Activated CD4-positive, alpha-beta memory T cell treated with anti-CD3 and anti-CD28 coated beads, Interleukin-2, amount 10 ng/mL, durations not matched to agents 7 days and 5 days (primary cell): ENCODE data around the gene PDP2. TPM values are rescaled to one million over a fixed set of nuclear protein-coding genes. Genes with fewer than 3 reads are reported as not detected.
"Not testable (repeated sequence)": the region's sequence is repeated elsewhere in the genome, so short reads cannot be mapped to it uniquely, and the experiment has no call there.

ENCODE experiments used
- CTCF ChIA-PET: fragments of 350-600 bp; sonication (Branson Sonifier 250); formaldehyde crosslinking; loops from one replicate; lab custom pipeline; 2021; ENCODE audit warnings: antibody characterized with exemption, inconsistent platforms; lab: Charles Lee
- POLR2A ChIA-PET: fragments of 350-600 bp; sonication (Branson Sonifier 250); formaldehyde crosslinking; loops from one replicate; lab custom pipeline; 2021; ENCODE audit warnings: antibody characterized with exemption; lab: Charles Lee
- DNase-seq: peaks from one replicate; pipeline ENCODE4 v3.0.0-alpha.2; 2020
- H3K27ac Mint-ChIP-seq: one replicate; pipeline ENCODE4 v1.8.0; 2021; ENCODE audit warnings: mild to moderate bottlenecking, mixed read lengths
- H3K27me3 Mint-ChIP-seq: one replicate; pipeline ENCODE4 v1.8.0; 2021; ENCODE audit warnings: mixed read lengths
- H3K36me3 Mint-ChIP-seq: one replicate; pipeline ENCODE4 v1.8.0; 2021; ENCODE audit warnings: low read depth, mixed read lengths
- H3K4me1 Mint-ChIP-seq: one replicate; pipeline ENCODE4 v1.8.0; 2021; ENCODE audit warnings: mixed read lengths
- H3K4me3 Mint-ChIP-seq: one replicate; pipeline ENCODE4 v1.8.0; 2021; ENCODE audit warnings: mild to moderate bottlenecking, mixed read lengths
- H3K9me3 Mint-ChIP-seq: one replicate; pipeline ENCODE4 v1.8.0; 2021; ENCODE audit warnings: mixed read lengths
- total RNA-seq, 2 experiments: library from RNA; stranded (reverse); gene quantifications; one replicate each; pipeline ENCODE4 v1.2.3, GENCODE V29; 2021

The PDP2 gene
- total RNA-seq, 2 experiments from 2014 or later, result 30.7 to 33.9 TPM

DNA sequence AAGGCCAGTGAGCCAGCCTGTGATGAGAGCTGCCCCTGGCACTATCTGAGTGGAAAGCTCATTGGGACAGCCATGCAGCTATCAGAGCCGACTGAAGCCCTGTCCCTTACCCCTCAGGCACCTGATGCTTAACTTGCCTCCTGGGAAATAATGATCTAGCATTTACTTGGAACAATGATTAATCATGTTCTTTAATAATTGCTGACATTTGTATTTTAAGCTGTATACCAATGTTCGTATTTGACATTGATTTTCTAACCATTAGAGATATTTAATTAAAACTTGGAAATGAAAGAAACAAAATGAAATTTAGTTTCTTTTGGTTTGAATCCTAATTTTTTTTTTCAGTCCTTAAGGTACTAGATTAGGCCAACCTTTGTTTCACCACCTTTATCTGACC lies 10.5 kb downstream of the PDP2 start:
- ChIA-PET POLR2A (interaction anchor here (0.5 to 2.0 kb wide), 3 partner anchors 10 to 467 kb away, joined by 3 to 6 read pairs (median 3); no protein-coding TSS in a partner anchor), CTCF (interaction anchor here (1.0 to 2.0 kb wide), 4 partner anchors 9 to 60 kb away, joined by 6 to 10 read pairs (median 9); partner anchors contain the start of gene NAE1)
- Mint-ChIP-seq H3K4me1 (peaks cover 42% of the 10 kb centered on the region), H3K27me3 (no peaks in the 10 kb centered on the region), H3K4me3 (no peak overlapping the region), H3K36me3 (peaks cover 22% of the 10 kb centered on the region), H3K27ac (no peak overlapping the region), H3K9me3 (no peaks in the 10 kb centered on the region)
- no peak for DNase-seq

GRCh38 chr16:66891360-66891759 lies 11.0 kb downstream of the PDP2 start:
- Mint-ChIP-seq H3K4me3 (no peak overlapping the region), H3K36me3 (peaks cover 21% of the 10 kb centered on the region), H3K9me3 (no peaks in the 10 kb centered on the region), H3K27me3 (no peaks in the 10 kb centered on the region), H3K27ac (no peak overlapping the region), H3K4me1 (peaks cover 43% of the 10 kb centered on the region)
- POLR2A ChIA-PET, result interaction anchor here (1.0 to 1.2 kb wide), 2 partner anchors 11 to 14 kb away, joined by 3 to 5 read pairs; partner anchors contain the start of gene PDP2
- DNase-seq, result no peak
- CTCF ChIA-PET, result interaction anchor here (1.7 to 2.0 kb wide), 3 partner anchors 11 to 61 kb away, joined by 4 to 10 read pairs (median 8); partner anchors contain the start of gene NAE1

DNA sequence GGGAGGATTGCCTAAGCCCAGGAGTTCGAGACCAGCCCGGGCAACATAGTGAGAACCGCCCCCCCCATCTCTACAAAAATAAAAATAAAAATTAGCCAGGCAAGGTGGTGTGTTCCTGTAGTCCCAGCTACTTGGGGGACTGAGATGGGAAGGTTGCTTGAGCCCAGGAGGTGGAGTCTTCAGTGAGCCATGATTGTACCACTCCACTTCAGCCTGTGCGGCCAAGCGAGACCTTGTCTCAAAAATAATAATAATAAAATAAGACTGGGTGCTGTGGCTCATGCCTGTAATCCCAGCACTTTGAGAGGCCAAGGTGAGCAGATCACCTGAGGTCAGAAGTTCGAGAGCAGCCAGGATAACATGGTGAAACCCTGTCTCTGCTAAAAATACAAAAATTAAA lies 11.5 kb downstream of the PDP2 start:
- Mint-ChIP-seq H3K36me3 (peaks cover 17% of the 10 kb centered on the region), H3K4me3 (no peak overlapping the region), H3K27ac (no peak overlapping the region), H3K27me3 (no peaks in the 10 kb centered on the region), H3K4me1 (peaks cover 39% of the 10 kb centered on the region), H3K9me3 (no peaks in the 10 kb centered on the region)
- DNase-seq, result no peak
- POLR2A ChIA-PET, result interaction anchor here (0.8 to 1.2 kb wide), 2 partner anchors 12 to 143 kb away, joined by 3 to 5 read pairs; partner anchors contain the start of gene PDP2
- CTCF ChIA-PET, result interaction anchor here (1.2 to 4.0 kb wide), 7 partner anchors 10 to 61 kb away, joined by 4 to 22 read pairs (median 7); partner anchors contain the start of genes NAE1 and PDP2

DNA sequence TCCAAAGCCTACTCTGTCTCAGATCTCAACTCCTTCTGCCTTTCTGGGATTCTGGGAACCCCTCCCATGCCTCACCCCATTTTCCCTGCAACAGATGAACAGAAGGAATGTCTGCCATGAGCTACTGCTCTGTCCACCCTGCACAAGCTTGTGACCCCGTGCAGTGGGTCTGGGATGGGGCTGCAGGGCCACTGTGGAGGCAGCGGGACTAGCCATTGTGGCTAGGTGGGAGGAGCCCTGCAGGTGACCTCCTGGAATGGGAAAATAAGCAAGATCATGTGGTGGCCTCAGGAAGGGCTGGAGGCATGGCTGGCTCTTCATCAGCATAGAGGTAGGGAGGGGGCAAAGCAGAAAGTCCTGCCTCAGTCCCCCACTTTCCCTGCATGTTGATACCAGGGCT lies 13.7 kb downstream of the PDP2 start:
- no peak overlapping the region for H3K27ac Mint-ChIP-seq
- POLR2A ChIA-PET, result interaction anchor here (1.6 kb wide), 2 partner anchors 19 to 26 kb away, joined by 4 to 5 read pairs; no protein-coding TSS in a partner anchor
- H3K27me3 Mint-ChIP-seq, result no peaks in the 10 kb centered on the region
- H3K4me3 Mint-ChIP-seq, result no peak overlapping the region
- peaks cover 24% of the 10 kb centered on the region for H3K4me1 Mint-ChIP-seq
- H3K9me3 Mint-ChIP-seq, result no peaks in the 10 kb centered on the region
- peaks cover 8% of the 10 kb centered on the region for H3K36me3 Mint-ChIP-seq
- DNase-seq, result no peak
- CTCF ChIA-PET, result interaction anchor here (1.2 to 6.3 kb wide), 9 partner anchors 10 to 261 kb away, joined by 4 to 57 read pairs (median 12); partner anchors contain the start of genes NAE1, PDP2 and RRAD

GRCh38 chr16:66894948-66895688 lies 14.8 kb downstream of the PDP2 start:
- no peaks in the 10 kb centered on the region for H3K9me3 Mint-ChIP-seq
- no peak overlapping the region for H3K4me3 Mint-ChIP-seq
- peaks cover 5% of the 10 kb centered on the region for H3K36me3 Mint-ChIP-seq
- no peak overlapping the region for H3K27ac Mint-ChIP-seq
- peak; percentile 76 for DNase-seq
- H3K4me1 Mint-ChIP-seq, result peaks cover 24% of the 10 kb centered on the region
- no peaks in the 10 kb centered on the region for H3K27me3 Mint-ChIP-seq
- ChIA-PET CTCF (interaction anchor here (0.8 to 6.3 kb wide), 22 partner anchors 9 to 349 kb away, joined by 3 to 57 read pairs (median 4); partner anchors contain the start of genes NAE1, PDP2 and RRAD), POLR2A (interaction anchor here (0.5 to 1.9 kb wide), 6 partner anchors 11 to 234 kb away, joined by 3 to 7 read pairs (median 4); partner anchors contain the start of gene PDP2)

GRCh38 chr16:66895689-66895979 lies 15.3 kb downstream of the PDP2 start:
- Mint-ChIP-seq H3K4me3 (no peak overlapping the region), H3K36me3 (peaks cover 5% of the 10 kb centered on the region), H3K27me3 (no peaks in the 10 kb centered on the region), H3K9me3 (no peaks in the 10 kb centered on the region), H3K4me1 (peaks cover 24% of the 10 kb centered on the region), H3K27ac (no peak overlapping the region)
- ChIA-PET CTCF (interaction anchor here (0.9 to 6.3 kb wide), 19 partner anchors 9 to 262 kb away, joined by 3 to 57 read pairs (median 5); partner anchors contain the start of genes NAE1, PDP2 and RRAD), POLR2A (interaction anchor here (0.6 to 1.9 kb wide), 6 partner anchors 11 to 33 kb away, joined by 3 to 7 read pairs (median 4); partner anchors contain the start of genes CDH16 and PDP2)
- DNase-seq, result no peak

DNA sequence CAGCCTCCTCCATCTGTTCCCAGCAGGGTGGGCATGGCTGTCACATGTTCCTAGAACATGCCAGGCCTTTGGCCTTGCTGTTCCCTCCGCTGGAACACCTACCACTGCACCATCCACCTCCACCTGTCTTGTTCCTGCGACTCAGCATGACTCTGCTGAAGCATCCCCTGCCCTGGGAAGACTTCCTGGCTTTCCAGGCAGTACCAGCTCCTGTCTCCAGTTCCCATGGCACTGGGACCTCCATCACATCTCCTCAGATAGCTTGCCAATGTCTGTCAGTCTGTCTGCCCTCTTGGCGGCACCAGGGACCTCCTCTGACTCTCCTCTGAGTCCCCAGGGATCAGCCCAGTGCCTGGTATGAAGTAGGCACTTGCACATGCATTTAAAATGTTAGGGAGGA lies 15.7 kb downstream of the PDP2 start:
- ChIA-PET POLR2A (interaction anchor here (0.8 to 1.9 kb wide), 4 partner anchors 11 to 32 kb away, joined by 3 to 7 read pairs (median 5); partner anchors contain the start of genes CDH16 and PDP2), CTCF (interaction anchor here (0.8 to 6.3 kb wide), 15 partner anchors 9 to 262 kb away, joined by 3 to 57 read pairs (median 5); partner anchors contain the start of genes NAE1, PDP2 and RRAD)
- Mint-ChIP-seq H3K4me1 (peaks cover 24% of the 10 kb centered on the region), H3K36me3 (peaks cover 5% of the 10 kb centered on the region), H3K9me3 (no peaks in the 10 kb centered on the region), H3K4me3 (no peak overlapping the region), H3K27me3 (no peaks in the 10 kb centered on the region), H3K27ac (no peak overlapping the region)
- no peak for DNase-seq

- not testable (repeated sequence) for H3K27ac Mint-ChIP-seq, H3K9me3 Mint-ChIP-seq, DNase-seq, H3K4me3 Mint-ChIP-seq, H3K36me3 Mint-ChIP-seq, H3K27me3 Mint-ChIP-seq
- H3K4me1 Mint-ChIP-seq, result peaks cover 24% of the 10 kb centered on the region
- CTCF ChIA-PET, result interaction anchor here (0.8 to 6.3 kb wide), 6 partner anchors 8 to 261 kb away, joined by 3 to 57 read pairs (median 6); partner anchors contain the start of genes NAE1 and RRAD
- POLR2A ChIA-PET, result interaction anchor here (1.3 kb wide), 1 partner anchor 22 kb away, joined by 3 read pairs; the partner anchor contains the start of gene CDH16
Measured at GRCh38 chr16:66896682-66897081, 16.4 kb downstream of the PDP2 start.

GRCh38 chr16:66898207-66898606 lies 17.9 kb downstream of the PDP2 start:
- Mint-ChIP-seq H3K36me3 (no peaks in the 10 kb centered on the region), H3K4me3 (no peak overlapping the region), H3K4me1 (peaks cover 16% of the 10 kb centered on the region), H3K9me3 (no peaks in the 10 kb centered on the region), H3K27ac (no peak overlapping the region), H3K27me3 (no peaks in the 10 kb centered on the region)
- DNase-seq, result no peak
- CTCF ChIA-PET, result interaction anchor here (0.7 to 6.3 kb wide), 2 partner anchors 29 kb away, joined by 3 to 57 read pairs; partner anchors contain the start of gene RRAD
- POLR2A ChIA-PET, result interaction anchor here (1.0 kb wide), 1 partner anchor 14 kb away, joined by 3 read pairs; no protein-coding TSS in a partner anchor

DNA sequence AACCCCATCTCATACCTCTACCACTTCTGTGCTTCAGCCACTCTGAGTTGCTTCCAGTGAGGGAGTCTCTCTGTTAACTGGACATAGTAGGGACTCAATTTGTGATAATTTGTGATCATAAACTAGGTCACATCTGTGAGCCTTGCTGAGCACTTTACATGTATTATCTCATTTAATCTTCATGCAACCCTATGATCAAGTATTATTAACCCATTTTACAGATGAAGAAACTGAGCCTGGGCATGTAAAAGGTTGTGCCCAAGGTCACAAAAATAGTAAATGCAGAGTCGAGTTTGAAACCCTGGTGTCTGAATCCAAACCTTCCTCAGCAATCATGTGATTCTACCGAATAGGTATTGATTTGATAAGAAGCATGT lies 18.6 kb downstream of the PDP2 start:
- H3K9me3 Mint-ChIP-seq, result no peaks in the 10 kb centered on the region
- POLR2A ChIA-PET, result no interaction called here
- no peak for DNase-seq
- CTCF ChIA-PET, result no interaction called here
- H3K4me1 Mint-ChIP-seq, result peaks cover 15% of the 10 kb centered on the region
- H3K27me3 Mint-ChIP-seq, result no peaks in the 10 kb centered on the region
- H3K27ac Mint-ChIP-seq, result no peak overlapping the region
- no peak overlapping the region for H3K4me3 Mint-ChIP-seq
- no peaks in the 10 kb centered on the region for H3K36me3 Mint-ChIP-seq

GRCh38 chr16:66899310-66899944 lies 19.1 kb downstream of the PDP2 start:
- Mint-ChIP-seq H3K27ac (no peak overlapping the region), H3K27me3 (no peaks in the 10 kb centered on the region), H3K36me3 (no peaks in the 10 kb centered on the region), H3K4me3 (no peak overlapping the region), H3K4me1 (peaks cover 10% of the 10 kb centered on the region), H3K9me3 (no peaks in the 10 kb centered on the region)
- ChIA-PET CTCF (interaction anchor here (0.6 kb wide), 1 partner anchor 69 kb away, joined by 3 read pairs; the partner anchor contains the start of gene NAE1), POLR2A (no interaction called here)
- DNase-seq, result no peak

DNA sequence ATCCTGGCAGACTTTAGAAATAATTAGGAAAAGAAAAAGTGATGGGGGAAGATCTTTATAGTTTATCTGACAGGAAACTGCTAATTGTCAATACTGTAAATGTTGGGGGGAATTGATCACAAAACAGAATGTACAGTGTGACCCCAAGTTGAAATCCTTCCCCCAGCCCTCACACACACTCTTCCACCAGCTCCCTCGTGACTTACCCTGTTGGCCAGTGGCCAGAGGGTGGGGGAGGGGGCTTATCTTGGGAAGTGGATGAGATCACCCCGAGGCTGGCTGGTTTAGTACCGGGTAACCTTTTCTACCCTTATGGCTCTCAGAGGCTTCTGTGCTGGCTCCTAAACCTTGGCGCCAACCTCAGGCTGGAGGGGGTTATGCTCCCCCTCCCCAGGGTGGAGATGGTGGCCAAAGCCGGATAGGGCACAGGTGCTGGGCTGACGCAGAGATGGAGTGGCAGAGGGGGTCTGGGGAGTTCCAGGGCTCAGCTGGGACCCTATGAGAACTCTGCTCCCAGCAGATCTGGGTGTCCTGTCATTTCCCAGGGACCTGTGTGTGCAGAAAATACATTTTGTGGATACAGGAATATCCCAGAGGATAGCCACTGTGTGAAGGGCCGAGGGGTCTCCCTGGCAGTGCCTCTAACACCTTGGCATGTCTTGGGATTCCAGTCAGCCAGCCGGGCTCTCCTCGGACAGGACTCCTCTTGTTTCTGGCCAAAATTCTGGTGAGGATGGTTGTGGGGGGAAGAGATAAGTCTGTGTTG lies 19.8 kb downstream of the PDP2 start:
- POLR2A ChIA-PET, result no interaction called here
- Mint-ChIP-seq H3K9me3 (no peaks in the 10 kb centered on the region), H3K4me1 (peaks cover 4% of the 10 kb centered on the region), H3K36me3 (no peaks in the 10 kb centered on the region), H3K27me3 (no peaks in the 10 kb centered on the region), H3K27ac (no peak overlapping the region), H3K4me3 (no peak overlapping the region)
- CTCF ChIA-PET, result interaction anchor here (0.6 kb wide), 1 partner anchor 70 kb away, joined by 3 read pairs; the partner anchor contains the start of gene NAE1
- DNase-seq, result no peak
